Measurements from ENCODE around the gene CCDC180. TPM values are rescaled to one million over a fixed set of nuclear protein-coding genes. Genes with fewer than 3 reads are reported as not detected.

Gene CCDC180
- total RNA-seq, 4 donors from 2014 or later = 6.6 to 20.2 (median 9.5) TPM

DNA sequence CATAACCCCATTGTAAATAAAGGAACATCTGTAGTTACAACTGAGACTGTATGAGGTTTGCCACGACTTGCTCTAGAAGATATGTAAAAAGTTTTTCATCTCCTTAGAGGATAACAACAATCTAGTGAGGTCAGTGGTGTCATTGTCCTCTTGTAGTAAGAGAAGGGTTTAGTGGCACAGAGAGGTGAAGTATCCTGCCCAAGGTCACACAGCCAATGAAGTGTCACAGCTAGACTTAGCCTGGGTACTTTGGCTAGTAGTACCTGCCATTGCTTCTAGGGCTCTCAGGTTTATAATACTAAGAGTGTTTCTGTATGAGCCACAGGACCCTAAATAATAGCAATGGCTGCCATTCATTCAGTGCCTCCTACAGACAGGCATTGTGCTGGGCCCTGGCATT, 13.8 kb downstream of the CCDC180 start:
- DNase-seq = no peak
- no peak overlapping the region for H3K4me3 ChIP-seq
- intact Hi-C loops (cut with DNase I; ENCODE audit: low total_unique reads) = no loop called here
- no peak overlapping the region for H3K27ac ChIP-seq
- no peaks in the 10 kb centered on the region for H3K9me3 ChIP-seq
- no peaks in the 10 kb centered on the region for H3K36me3 ChIP-seq
- TF ChIP-seq CTCF (IDR thresholded peaks at IDR 0.05) (no peak), POLR2A (IDR thresholded peaks at IDR 0.05) (no peak)
- no peaks in the 10 kb centered on the region for H3K27me3 ChIP-seq
- no peaks in the 10 kb centered on the region for H3K4me1 ChIP-seq

- no peak overlapping the region for H3K27ac ChIP-seq
- intact Hi-C loops (cut with DNase I; ENCODE audit: low total_unique reads) = no loop called here
- H3K4me3 ChIP-seq = no peak overlapping the region
- no peaks in the 10 kb centered on the region for H3K36me3 ChIP-seq
- H3K9me3 ChIP-seq = no peaks in the 10 kb centered on the region
- no peak for TF ChIP-seq POLR2A (IDR thresholded peaks at IDR 0.05)
- no peak for TF ChIP-seq CTCF (IDR thresholded peaks at IDR 0.05)
- DNase-seq = no peak
- H3K4me1 ChIP-seq = no peaks in the 10 kb centered on the region
- H3K27me3 ChIP-seq = no peaks in the 10 kb centered on the region
Observed at GRCh38 chr9:97321691-97322090, 14.2 kb downstream of the CCDC180 start.

DNA sequence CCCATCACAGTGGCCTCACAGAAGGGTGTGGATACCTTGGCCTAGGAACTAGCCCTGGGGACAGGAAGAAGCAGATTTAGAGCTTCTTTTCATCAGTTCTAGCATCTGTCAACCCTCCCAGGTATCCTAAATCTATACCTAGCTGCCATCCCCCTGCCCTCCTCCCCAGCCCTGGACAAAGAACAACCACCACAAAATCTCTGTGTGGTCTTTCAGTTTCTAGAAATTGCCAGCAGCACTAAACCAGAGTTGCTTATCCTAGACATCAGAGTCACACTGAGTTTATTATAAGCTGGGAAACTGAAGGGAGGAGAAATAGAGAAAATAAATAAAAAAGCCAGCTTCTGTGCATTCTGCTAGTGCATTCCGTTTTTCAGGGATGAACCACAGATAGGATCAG, 14.6 kb downstream of the CCDC180 start:
- Histone ChIP-seq H3K4me3 (no peak overlapping the region), H3K9me3 (no peaks in the 10 kb centered on the region), H3K4me1 (no peaks in the 10 kb centered on the region), H3K27ac (no peak overlapping the region), H3K36me3 (no peaks in the 10 kb centered on the region), H3K27me3 (no peaks in the 10 kb centered on the region)
- TF ChIP-seq POLR2A (IDR thresholded peaks at IDR 0.05) (no peak), CTCF (IDR thresholded peaks at IDR 0.05) (no peak)
- intact Hi-C loops (cut with DNase I; ENCODE audit: low total_unique reads) = no loop called here
- DNase-seq = no peak

- Histone ChIP-seq H3K4me1 (no peaks in the 10 kb centered on the region), H3K27me3 (no peaks in the 10 kb centered on the region), H3K9me3 (no peaks in the 10 kb centered on the region), H3K4me3 (no peak overlapping the region), H3K27ac (no peak overlapping the region), H3K36me3 (no peaks in the 10 kb centered on the region)
- DNase-seq = no peak
- intact Hi-C loops (cut with DNase I; ENCODE audit: low total_unique reads) = no loop called here
- TF ChIP-seq CTCF (IDR thresholded peaks at IDR 0.05) (no peak), POLR2A (IDR thresholded peaks at IDR 0.05) (no peak)
Observed at GRCh38 chr9:97324954-97325353, 17.5 kb downstream of the CCDC180 start.

DNA sequence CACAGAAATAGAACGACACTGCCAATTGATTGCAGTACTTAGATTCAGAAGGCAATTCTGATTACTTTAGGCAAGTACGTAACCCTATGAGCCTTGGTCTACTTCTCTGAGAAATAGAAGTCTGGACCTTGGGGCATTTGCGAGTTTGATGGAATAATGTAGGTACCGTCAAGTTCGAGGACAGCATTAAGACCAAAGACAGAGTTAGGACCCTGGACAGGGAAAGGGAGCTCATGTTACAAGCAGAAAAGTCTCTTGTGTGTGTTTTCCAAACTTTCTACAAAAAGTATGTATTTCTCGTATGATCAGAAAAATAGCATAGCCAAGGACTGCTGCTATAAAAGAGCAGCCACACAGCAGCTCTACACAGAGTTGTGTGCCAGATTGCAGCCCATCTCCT, 20.1 kb downstream of the CCDC180 start:
- no peaks in the 10 kb centered on the region for H3K4me1 ChIP-seq
- H3K9me3 ChIP-seq = peaks cover 0 to 3% of the 10 kb centered on the region in 2 donors
- DNase-seq = no peak
- no peak for TF ChIP-seq POLR2A (IDR thresholded peaks at IDR 0.05)
- TF ChIP-seq CTCF (IDR thresholded peaks at IDR 0.05) = no peak
- no peak overlapping the region for H3K4me3 ChIP-seq
- H3K36me3 ChIP-seq = no peaks in the 10 kb centered on the region
- H3K27ac ChIP-seq = no peak overlapping the region
- H3K27me3 ChIP-seq = no peaks in the 10 kb centered on the region
- intact Hi-C loops (cut with DNase I; ENCODE audit: low total_unique reads) = no loop called here

All from uterus (tissue), 4 donors.